Measurements from ENCODE around the gene SELL.

DNA sequence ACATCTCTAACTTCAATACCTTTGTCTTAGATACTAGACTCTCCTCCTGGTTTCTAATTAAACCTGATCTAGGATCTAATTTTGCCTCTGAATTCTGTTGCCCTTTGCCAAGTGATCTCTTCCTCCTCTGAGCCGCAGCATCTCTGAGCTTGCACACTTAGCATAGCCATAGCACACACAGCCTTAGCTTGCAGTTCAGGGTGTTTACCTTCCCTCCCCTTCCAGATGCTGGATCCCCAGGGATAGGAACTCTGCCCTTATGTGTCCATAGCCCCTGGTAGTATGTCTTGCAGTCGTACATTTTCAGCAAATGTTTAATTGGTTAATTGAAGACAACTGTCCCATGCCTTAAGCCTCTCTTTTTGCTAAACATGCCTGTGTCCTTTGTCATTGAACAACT is 30.3 kb downstream of the SELL start:
- TF ChIP-seq, protein P1, sequence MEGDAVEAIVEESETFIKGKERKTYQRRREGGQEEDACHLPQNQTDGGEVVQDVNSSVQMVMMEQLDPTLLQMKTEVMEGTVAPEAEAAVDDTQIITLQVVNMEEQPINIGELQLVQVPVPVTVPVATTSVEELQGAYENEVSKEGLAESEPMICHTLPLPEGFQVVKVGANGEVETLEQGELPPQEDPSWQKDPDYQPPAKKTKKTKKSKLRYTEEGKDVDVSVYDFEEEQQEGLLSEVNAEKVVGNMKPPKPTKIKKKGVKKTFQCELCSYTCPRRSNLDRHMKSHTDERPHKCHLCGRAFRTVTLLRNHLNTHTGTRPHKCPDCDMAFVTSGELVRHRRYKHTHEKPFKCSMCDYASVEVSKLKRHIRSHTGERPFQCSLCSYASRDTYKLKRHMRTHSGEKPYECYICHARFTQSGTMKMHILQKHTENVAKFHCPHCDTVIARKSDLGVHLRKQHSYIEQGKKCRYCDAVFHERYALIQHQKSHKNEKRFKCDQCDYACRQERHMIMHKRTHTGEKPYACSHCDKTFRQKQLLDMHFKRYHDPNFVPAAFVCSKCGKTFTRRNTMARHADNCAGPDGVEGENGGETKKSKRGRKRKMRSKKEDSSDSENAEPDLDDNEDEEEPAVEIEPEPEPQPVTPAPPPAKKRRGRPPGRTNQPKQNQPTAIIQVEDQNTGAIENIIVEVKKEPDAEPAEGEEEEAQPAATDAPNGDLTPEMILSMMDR (IDR thresholded peaks at IDR 0.05) = no peak
- no peak for TF ChIP-seq POLR2A (IDR thresholded peaks at IDR 0.05)

Measured in heart left ventricle (tissue), 13 donors.